Stimulated activated CD4-positive, alpha-beta T cell treated with anti-CD3 and anti-CD28 coated beads, Interleukin-1b, Interleukin-23, amount 100 ng/mL, for 48 hours (primary cell): ENCODE data around the gene MACROD2.
A peak's percentile ranks its signal among the peaks of the same experiment; 100 is the strongest.

Experiments used
- DNase-seq: peaks from one replicate; pipeline ENCODE4 v3.0.0-alpha.2; 2020

The MACROD2 gene

DNA sequence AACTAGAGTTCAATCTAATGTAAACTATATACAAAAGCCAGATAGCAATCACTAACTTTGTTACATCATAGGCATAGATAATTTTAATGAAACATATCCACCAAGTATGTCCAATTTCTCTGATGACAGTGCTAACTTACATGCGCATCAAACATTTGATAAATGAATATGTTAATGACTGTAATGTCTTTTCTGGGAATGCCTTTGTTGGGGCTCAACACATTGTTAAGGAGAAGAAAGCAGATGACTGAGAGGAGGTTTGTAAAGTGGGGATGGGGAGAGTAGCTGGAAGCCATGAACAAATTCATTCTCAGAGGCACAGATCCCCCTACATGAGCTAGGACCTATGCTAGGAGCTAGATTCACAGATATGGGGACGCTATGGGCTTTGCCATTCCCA is 1627.9 kb downstream of the MACROD2 start:
- DNase-seq = no peak

DNA sequence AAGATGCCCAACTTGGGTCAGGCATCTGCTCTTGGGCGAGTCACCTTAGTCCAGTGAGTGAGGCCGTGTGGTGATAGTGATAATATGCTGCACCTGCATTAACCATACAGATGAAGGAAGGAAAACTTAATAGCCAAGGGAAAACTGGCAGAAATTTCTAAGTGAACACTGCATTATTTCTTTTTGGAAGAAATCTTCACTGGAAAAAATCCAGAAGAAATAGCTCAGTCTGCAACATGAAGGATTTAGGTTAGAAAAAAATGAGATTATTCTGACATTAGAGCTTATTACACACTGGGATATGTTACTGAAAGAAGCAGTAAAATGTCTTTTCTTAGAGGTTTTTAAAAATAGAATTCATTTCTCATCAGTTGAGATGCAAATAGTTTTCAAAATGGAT is 1630.7 kb downstream of the MACROD2 start:
- no peak for DNase-seq

DNA sequence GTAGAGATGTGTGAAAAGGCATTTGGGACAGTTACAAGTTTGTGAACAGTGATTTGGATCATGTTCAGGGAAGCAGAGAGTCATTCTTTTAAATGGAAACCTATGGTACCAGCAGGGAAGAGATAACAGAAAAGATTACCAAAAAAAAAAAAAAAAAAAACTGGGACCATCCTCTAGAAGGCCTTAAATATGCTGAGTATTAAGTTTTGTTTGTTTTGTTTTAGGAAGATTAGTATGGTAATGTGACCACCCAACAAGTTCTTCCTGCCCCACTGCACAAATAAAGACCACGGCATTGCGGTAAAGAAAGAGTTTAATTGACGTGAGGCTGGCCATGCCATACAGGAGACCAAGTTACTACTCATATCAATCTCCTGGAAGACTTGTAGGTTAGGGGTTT is 1631.8 kb downstream of the MACROD2 start:
- DNase-seq = no peak

DNA sequence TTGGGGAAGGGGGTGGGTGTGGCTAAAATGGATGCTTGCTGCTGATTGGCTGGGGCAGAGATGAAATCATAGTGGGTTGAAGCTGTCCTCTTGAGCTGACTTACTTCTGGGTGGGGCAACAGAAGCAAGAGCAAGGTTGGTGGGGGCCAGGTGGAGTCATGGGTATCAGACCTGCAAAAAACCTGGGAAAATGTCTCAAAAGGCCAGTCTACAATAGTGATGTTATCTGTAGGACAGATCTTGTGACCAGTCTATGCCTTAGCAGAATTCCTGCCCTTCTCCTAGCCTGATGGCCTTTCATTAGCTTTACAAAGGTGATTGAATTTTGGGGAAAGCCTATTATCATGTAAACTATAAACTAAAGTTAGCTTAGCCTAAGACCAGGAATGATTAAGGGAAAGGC is 1632.2 kb downstream of the MACROD2 start:
- DNase-seq = no peak

DNA sequence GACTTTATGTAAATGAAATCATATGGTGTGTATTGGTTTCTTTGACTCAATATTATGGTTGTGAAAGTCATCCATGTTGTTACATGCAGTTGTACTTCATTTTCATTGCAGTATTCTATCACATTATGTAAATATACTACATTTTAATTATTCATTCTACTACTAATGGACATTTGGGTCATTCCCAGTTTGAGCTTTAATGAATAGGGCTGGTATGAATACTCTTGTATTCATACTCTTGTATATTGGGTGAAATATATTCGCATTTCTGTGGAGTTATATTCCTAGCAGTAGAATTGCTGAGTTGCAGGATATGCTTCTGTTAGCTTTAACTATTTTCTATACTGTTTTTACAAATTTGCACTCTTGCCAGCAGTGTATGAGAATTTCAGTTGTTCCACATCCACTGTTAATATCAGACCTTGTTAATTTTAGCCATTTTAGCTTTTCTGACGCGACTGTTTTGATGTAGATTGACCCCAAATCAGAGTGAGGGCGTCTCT is 1633.6 kb downstream of the MACROD2 start:
- DNase-seq = no peak

DNA sequence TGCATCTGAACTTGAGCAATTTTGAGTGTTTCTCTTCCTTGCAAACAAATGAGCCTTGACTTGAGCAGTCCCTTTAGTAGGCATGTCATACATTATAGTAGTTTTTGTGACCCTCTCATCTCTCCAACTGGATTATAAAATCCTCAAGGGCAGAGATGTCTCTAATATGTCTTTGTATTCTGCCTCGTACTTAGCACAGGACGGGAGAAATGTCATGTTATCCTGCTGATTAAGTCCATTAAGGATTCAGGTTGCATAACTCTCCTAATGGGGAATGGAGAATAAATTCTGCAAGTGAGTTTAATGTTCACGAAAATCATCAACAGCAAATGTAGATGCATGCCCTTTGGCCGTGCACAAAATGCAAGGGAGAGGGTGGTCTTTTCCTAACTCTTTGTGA is 1635.0 kb downstream of the MACROD2 start:
- no peak for DNase-seq

DNA sequence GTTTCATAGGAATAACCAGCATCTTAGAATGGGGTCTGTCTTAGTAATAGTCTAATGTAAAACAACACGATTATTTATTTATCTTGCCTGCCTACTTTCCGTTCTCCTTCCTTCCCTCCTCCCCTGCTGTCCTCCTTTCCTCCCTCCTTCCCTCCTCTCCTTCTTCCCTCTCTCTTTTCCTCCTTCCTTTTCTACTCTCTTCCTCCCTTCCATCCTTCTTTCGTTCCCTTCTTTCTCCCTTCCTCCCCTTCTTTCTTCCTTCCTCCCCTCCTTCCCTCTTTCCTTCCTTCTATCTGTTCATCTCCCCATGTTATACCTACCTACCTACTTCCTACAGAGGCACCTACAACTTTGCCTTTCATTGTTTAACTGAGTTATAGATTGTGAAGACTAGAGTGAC is 1637.4 kb downstream of the MACROD2 start:
- no peak for DNase-seq

DNA sequence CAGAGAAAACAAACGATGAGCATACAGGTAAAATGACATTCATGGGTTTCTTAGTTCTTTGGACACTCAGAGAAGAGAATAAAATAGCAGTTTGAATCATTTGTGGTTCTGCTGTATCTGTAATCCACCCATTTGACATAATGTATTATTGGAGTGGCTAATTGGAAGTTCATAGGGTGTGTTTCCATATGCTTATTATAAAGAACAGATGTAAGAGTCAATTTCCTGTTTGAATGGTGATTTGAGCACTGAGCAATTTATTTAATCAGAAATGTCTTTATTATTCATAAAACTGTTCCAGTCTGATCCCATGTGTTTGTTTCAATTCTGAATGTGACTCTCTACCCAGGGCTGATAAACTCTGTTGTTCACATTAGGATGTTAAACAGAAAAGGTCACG is 1638.8 kb downstream of the MACROD2 start:
- DNase-seq = no peak

DNA sequence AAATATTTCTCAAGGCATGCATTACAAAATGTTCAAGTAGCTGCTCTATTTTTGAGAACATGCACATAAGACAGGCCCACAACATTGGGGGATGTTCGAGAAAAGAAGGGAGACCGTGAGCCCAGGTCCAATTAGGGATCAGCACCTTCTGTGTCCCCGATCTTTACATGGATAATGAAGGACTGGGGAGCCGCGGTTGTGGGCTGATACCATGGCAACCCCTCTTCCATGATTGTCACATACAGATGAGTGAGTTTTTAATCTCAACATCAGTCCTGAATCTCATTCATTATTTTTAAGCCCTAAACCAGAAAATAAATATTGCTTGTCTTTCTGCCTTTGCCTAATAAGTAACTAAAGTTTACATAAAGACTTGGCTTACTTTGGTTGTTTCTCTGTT is 1642.2 kb downstream of the MACROD2 start:
- no peak for DNase-seq

DNA sequence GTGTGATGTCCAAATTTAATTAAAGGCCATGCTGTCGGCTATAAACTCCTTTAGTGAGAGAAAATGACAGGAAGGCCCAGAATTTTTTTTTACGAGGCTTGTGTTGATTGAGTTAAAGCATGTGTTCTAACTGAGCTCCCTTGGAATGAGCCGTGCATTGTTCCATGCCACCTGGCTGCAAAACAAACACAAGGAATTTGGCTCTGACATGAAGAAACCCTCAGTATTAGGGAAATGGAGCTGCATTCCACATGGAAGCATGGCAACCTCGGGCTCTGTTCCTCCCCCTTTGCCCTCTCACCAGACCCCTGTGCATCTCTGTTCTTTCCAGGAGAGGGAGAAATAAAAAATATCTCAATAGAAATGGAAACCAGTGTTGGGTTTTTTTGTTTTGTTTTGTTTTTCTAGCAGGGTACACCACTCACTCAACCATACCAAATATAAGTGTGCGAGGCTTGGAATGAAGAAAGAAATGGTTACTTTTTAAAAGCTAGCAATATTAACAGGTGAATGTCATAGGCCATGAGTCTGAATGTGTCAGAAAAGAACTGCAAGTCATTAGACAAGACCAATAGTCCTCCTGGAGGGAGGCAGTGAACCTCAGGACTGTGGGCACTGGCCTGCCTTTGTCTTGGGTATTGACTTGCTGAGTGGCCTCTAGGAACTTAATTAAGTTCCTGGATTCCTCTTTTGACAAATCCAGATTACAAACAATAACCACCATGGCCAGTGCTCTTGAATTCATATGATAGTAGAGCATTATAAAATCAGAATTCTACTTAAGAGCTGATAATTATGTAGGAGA is 1642.8 kb downstream of the MACROD2 start:
- DNase-seq = no peak

DNA sequence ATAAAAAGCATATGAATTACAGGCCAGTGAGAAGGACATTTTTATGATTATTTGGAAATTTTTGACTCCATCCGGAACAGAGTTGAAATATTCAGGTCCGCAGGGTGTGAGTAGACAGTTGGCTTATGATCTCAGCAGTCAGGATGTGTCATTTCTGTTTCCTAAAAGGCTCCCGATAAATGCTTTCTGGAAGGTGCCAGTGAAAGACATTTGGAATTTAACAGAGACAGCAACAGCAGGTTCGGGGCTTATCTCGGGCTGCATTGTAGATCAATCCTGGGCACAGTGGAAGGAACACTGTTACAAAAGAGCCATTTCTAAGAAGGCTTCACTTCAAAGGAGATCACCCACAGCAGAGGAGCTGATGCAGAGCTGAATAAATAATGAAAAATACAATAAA is 1643.5 kb downstream of the MACROD2 start:
- no peak for DNase-seq

DNA sequence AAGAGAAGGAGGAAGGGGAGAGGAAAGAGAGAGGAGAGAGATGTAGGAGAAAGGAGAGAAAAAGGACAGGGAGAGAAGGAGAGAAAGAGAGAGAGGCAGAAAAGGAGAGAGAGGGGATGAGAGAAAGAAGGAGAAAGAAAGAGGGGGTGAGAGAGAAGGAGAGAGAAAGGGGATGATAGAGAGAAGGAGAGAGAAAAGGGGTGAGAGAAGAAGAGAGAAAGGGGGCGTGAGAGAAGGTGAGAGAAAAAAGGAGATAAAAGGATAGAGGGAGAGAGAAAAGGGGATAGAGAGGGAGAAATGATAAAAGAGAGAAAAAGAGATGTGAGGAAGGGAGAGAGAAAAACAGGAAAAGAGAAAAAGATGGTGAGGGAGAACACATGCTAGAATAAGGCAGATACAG is 1644.5 kb downstream of the MACROD2 start:
- DNase-seq = no peak

DNA sequence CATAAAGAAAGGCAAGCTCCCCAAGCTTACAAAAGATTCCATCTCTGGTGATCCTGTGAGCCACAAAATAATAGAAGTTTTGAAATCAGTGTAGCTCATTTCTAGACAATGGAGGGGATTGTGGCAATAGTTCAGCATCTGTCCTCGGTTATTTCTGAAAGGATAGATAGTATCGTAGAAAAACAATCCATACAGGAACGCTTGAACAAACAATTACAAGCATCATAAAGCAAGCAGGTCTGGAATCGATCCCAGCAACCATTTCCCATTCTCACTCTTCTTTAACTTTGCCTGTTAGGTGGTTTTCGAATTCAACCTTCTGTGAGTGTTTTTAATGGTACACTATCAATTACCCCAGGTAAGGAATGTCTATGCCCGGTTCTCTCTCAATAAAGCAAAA is 1646.8 kb downstream of the MACROD2 start:
- DNase-seq = no peak

DNA sequence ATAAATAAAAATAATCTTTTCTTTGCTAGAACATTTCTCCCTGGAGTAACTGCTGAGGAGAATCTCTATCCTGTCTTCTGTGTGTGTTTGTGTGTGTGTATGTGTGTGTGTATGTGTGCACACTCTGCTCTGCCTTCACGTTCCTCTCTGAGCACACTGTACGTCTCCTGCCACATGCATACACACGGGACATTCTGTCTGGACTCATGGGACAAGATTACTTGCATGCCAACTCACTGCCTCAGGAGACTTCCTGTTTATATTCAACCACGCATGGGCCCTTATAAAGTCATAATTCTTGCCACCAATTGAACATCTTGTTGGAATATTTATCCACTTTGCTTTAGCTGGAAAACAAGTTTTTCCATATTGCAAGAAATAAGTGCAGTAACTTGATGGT is 1647.4 kb downstream of the MACROD2 start:
- DNase-seq = no peak

DNA sequence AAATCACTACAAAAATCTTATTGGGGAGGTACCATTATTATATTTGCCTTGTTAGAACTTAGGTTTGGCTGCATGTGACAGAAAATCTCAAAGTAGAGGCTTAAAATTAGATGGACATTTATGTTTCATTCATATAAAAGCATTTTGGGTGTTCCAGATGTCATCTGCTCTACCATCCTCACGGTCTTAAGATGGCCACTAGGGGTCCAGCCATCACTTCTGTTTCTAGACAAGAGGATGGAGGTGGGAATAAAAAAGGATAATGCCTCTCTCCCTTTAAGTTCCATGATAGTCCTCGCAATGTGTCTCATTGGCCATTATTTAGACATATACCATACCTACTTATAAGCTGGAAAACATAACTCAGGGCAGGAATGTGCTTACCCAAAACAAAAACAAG is 1648.4 kb downstream of the MACROD2 start:
- no peak for DNase-seq

DNA sequence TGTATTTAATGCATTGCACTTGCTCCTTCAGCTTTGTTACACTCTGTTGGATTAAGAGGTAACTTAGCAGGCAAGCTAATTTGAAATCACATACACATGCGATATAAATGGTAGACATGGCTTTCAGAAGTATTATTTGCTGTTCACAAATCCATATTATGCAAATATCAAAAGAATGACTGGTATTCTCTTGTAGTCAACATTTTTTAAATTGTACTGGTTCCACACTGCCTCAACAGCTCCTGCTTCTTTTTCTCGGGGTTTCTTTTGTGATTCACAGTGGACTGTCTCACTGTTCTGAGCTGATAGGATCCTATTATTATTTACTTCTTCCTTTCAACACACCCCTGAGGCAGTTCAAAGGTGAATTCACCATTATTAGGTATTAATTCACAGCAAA is 1650.5 kb downstream of the MACROD2 start:
- no peak for DNase-seq

DNA sequence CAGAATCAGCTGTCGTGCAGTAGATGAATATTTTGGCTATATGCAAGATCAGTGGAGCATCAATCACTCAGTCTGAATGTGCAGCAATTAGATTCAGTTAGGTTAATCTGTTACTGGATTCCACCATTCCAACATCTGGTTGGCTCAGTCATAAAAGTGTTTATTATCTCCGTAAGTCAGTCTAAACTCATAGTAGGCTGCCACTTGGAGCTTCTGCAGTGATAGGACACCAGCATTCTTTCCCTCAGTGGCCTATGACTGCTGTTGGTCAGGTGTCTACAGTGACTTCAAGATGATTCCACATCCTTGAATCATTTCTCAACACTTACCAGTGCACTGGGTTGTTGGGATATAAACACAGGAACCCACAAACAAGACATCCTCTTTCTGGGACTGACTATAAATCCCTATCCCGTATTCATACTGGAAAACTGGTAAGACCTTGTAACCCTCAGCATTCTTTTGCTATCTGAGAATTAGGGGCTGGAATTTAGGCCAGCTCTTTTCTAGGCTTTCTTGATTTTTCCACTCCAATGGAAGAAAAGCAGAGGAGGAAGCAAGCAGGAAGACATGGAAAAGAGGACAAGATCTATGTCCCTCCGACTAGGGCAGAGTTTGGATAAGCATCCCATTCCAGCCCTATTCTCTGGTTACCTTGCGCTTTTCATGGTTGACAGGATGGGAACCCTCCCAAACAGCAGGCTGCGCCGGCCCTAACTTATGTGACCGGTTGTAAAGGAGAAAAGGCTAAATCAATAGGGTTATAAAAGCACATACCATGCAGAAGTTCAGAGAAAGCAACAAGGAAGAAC is 1658.3 kb downstream of the MACROD2 start:
- no peak for DNase-seq

DNA sequence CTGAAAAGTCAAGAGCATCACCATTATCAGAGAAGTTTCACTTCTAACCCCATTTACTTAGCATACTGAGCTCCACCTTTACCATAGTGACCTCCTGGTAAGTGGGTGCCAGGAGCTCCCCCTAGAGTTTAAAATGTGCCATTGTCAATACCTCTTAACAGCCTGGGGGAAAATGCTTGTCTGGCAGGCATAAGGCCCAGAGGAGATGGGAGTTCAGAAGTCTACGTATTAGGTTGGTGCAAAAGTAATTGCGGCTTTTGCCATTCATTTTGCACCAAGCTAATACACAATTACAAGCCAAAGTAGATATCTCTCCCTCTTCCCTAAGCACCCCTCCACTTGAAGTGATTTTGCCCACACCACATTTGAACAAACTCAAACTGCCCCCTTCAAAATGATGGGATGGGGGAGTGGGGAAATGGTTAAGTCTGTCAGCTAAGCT is 1658.9 kb downstream of the MACROD2 start:
- DNase-seq = peak; percentile 2

DNA sequence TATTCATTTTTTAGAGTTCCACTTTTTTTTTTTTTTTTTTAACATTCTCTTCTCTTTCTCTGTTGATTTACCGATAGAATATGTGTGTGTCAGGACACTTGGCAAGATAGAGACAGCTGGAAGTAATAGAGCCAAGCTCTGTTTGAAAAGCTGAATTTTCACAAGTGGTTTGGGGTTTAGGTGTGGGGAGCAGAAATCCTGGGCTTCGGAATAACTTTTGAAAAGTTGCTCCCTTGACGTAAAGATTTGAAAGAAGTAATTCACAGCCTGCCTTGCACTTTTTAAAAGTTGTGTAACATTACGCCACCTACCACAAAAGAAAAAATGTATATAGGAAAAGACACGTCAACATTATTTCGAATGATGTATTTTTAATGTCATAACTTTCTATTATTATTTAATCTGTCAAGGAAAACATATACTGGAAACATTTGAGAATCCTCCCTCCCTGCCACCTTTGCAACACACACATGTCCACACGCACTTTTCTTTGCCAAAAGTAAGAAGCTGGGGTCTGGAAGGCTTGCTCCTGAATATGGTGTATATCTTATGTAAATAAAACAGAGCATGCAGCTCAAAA is 1660.1 kb downstream of the MACROD2 start:
- DNase-seq = no peak

DNA sequence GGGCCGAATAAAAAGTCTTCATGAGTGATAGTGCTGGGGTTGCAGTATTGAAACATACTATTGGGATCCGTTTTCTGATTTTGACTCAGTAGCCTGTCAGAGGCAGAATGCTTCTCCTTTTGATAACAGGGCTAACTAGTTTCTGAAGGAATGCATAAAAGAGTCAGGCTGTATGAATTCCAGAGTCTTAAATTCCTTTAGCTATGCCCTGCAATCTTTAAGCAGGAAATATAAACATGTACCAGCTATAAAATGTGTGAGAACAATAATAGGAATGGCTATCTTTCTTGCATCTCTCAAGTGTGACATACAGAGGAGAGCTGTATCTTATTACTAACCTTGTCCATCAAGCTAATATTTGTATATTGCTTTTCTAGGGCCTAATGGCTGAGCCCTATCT is 1660.8 kb downstream of the MACROD2 start:
- DNase-seq = no peak

DNA sequence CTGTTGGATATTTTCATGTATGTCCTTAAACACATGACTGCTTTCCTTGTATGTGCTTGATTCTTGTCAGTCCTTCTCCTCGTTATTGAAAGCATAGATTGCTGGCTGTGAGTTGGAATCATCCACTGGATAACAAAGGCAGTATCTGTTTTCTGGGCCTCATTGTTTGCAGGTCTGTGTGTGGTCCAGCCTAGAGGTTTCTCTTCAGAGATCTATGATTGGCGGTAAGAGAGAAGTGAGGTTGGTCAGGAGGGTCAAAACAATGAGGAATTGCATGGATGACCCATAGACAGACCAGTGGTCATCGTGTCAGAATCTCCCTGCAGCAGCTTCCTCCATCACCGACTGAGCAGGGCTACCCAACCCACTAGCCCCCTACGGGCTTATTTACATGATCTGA is 1663.0 kb downstream of the MACROD2 start:
- DNase-seq = no peak

DNA sequence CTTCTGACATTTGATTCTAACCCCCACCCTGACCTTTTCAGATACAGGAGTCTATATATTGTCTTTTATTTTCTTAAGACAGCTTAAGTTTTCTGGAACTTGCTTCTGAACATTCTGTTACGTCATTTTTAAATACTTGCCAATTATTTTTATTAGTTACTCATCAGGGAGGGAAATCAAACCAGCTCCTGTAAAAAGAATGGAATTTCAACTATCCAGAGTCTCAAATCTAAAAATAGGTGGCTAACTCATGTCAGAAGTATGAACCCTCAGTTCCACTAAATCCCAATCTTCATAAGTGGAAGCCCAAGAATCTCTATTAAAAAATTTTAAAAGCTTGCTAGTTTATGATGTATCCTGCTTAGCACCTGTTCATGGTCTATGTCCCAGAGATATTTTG is 1677.9 kb downstream of the MACROD2 start:
- no peak for DNase-seq

DNA sequence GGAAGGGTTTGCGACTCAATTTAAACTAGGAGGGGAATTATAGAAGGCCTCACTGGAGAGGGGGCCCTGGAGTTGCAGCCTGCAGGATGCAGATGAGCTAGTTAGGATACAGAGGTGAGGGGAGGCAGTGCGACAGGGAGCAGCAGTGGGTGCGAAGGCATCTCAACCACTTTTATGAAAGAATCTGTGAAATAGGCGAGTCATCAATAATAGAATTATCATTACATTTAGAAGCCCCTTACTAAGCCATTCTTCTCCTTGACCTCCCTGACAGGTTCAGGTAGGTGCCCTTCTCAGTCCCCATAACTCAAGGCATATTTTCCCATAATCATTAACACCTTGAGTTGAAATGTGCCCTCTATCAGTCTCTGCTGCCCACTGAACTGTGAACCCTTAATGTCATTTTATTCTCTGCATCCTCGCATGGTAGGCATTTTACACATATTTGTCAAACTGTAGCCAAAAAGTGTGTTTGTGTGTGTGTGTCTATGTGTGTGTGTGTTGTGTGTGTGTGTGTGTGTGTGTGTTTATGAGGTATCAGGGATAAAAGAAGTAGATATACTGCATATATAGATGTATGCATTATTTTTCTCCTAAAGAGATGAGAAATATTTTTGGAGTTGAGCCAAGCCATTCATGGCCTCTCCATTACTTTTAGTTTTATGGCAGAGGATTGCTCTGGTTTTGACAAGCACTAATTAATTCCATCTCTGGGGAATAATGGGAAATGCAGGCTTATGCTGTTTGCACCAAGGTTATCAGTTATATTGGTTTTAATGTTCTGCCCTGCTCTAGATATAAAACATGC is 1679.1 kb downstream of the MACROD2 start:
- no peak for DNase-seq
